Thyroid gland (tissue), 4 donors: ENCODE measurements around the gene CCDC88A.
"Not testable (repeated sequence)": the region's sequence is repeated elsewhere in the genome, so short reads cannot be mapped to it uniquely, and the experiment has no call there.

Experiments
- CTCF ChIP-seq, 6 experiments: fragments of 200-600 bp in 3 of 6; fragments of 450-650 bp in 3 of 6; sonication (generic) in 3 of 6; IDR thresholded peaks; one replicate each; pipeline ENCODE4 v1.5.1; 2016 to 2019; ENCODE audit warnings: antibody characterized with exemption in 6 of 6, mild to moderate bottlenecking in 2 of 6, inconsistent platforms in 1 of 6, moderate library complexity in 1 of 6
- POLR2A ChIP-seq, 2 donors: fragments of 450-650 bp; IDR thresholded peaks; one replicate each; pipeline ENCODE4 v1.6.1; 2017; ENCODE audit warnings: antibody characterized with exemption in 2 of 2, mild to moderate bottlenecking in 2 of 2, moderate library complexity in 1 of 2

- not testable (repeated sequence) for TF ChIP-seq CTCF, POLR2A (IDR thresholded peaks at IDR 0.05)
Observed at GRCh38 chr2:55356136-55356535, 63.5 kb downstream of the CCDC88A start.
